ENCODE results near the gene OR7C1. TPM values are rescaled to one million over a fixed set of nuclear protein-coding genes. Genes with fewer than 3 reads are reported as not detected.

OR7C1 gene
- polyA plus RNA-seq, 1 of the 3 experiments (the other 2 are of a cell fraction): not detected

DNA sequence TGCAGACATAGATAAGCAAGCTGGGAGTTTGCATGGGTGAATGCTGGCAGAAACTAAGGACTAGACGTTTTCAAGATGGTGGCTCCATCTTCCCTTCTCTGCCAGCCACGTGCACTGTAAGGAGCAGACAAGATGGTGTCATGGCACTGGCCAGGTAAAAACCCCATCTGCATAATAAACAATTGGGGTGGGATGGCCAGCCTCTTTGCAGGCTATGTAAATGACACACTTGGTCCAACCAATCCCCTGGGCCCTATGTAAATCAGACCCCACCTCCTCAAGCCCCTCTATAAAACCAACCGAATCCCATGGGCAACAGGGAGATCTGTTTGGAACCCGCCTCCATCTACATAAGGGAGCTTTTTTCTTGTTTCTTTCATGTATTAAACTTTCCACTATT is 2.4 kb upstream of the OR7C1 start:
- Histone ChIP-seq H4K20me1 (ENCODE audit: insufficient read depth) (no peaks in the 10 kb centered on the region), H3K4me2 (no peak overlapping the region), H3K4me3 (ENCODE audit: low read depth in 2 of 2, low read length in 1 of 2) (no peak overlapping the region), H3K79me2 (ENCODE audit: insufficient read depth) (no peaks in the 10 kb centered on the region), H2AFZ (ENCODE audit: low read depth) (no peak overlapping the region), H3K9me2 (no peaks in the 10 kb centered on the region), H3K27me3 (ENCODE audit: insufficient read depth) (peaks cover 20% of the 10 kb centered on the region; the same call in 1 of the 2 replicates), H3K9me3 (no peaks in the 10 kb centered on the region), H3K4me1 (ENCODE audit: control insufficient read depth in 1 of 2, insufficient read depth in 2 of 2, low read depth in 1 of 2, low read length in 1 of 2) (no peaks in the 10 kb centered on the region), H3K9ac (no peak overlapping the region), H3F3A (replicated peaks; ENCODE audit: insufficient read depth) (no peaks in the 10 kb centered on the region), H3K36me3 (replicated peaks in 1 of 2; ENCODE audit: control insufficient read depth in 1 of 2, insufficient read depth in 2 of 2, low read length in 1 of 2) (no peaks in the 10 kb centered on the region), H3K27ac (ENCODE audit: low read depth in 2 of 2, low read length in 1 of 2) (no peak overlapping the region)
- no peak for DNase-seq
- ChIA-PET POLR2A (no interaction called here), CTCF (no interaction called here)
- TF ChIP-seq, protein P1, sequence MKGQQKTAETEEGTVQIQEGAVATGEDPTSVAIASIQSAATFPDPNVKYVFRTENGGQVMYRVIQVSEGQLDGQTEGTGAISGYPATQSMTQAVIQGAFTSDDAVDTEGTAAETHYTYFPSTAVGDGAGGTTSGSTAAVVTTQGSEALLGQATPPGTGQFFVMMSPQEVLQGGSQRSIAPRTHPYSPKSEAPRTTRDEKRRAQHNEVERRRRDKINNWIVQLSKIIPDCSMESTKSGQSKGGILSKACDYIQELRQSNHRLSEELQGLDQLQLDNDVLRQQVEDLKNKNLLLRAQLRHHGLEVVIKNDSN (IDR thresholded peaks at IDR 0.05; ENCODE audit: borderline replicate concordance, low read depth): no peak
- no peak for TF ChIP-seq FOSL2 (IDR thresholded peaks at IDR 0.05; ENCODE audit: borderline replicate concordance, low read depth)
- TF ChIP-seq, protein P2, sequence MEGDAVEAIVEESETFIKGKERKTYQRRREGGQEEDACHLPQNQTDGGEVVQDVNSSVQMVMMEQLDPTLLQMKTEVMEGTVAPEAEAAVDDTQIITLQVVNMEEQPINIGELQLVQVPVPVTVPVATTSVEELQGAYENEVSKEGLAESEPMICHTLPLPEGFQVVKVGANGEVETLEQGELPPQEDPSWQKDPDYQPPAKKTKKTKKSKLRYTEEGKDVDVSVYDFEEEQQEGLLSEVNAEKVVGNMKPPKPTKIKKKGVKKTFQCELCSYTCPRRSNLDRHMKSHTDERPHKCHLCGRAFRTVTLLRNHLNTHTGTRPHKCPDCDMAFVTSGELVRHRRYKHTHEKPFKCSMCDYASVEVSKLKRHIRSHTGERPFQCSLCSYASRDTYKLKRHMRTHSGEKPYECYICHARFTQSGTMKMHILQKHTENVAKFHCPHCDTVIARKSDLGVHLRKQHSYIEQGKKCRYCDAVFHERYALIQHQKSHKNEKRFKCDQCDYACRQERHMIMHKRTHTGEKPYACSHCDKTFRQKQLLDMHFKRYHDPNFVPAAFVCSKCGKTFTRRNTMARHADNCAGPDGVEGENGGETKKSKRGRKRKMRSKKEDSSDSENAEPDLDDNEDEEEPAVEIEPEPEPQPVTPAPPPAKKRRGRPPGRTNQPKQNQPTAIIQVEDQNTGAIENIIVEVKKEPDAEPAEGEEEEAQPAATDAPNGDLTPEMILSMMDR (IDR thresholded peaks at IDR 0.05): no peak
- TF ChIP-seq FOXJ3 (CRISPR knock-in tag; IDR thresholded peaks at IDR 0.05): no peak
- no peak for TF ChIP-seq NRF1 (IDR thresholded peaks at IDR 0.05; ENCODE audit: low read depth, low read length)
- no peak for TF ChIP-seq GATA2 (CRISPR knock-in tag; IDR thresholded peaks at IDR 0.05)
- no peak for TF ChIP-seq ELF1 (IDR thresholded peaks at IDR 0.05)
- TF ChIP-seq, protein P3, sequence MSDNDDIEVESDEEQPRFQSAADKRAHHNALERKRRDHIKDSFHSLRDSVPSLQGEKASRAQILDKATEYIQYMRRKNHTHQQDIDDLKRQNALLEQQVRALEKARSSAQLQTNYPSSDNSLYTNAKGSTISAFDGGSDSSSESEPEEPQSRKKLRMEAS (IDR thresholded peaks at IDR 0.05; ENCODE audit: low read depth): no peak
- TF ChIP-seq, protein P4, sequence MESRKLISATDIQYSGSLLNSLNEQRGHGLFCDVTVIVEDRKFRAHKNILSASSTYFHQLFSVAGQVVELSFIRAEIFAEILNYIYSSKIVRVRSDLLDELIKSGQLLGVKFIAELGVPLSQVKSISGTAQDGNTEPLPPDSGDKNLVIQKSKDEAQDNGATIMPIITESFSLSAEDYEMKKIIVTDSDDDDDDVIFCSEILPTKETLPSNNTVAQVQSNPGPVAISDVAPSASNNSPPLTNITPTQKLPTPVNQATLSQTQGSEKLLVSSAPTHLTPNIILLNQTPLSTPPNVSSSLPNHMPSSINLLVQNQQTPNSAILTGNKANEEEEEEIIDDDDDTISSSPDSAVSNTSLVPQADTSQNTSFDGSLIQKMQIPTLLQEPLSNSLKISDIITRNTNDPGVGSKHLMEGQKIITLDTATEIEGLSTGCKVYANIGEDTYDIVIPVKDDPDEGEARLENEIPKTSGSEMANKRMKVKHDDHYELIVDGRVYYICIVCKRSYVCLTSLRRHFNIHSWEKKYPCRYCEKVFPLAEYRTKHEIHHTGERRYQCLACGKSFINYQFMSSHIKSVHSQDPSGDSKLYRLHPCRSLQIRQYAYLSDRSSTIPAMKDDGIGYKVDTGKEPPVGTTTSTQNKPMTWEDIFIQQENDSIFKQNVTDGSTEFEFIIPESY (IDR thresholded peaks at IDR 0.05; ENCODE audit: borderline replicate concordance, low read depth): no peak
- no peak for TF ChIP-seq MXI1 (IDR thresholded peaks at IDR 0.05; ENCODE audit: low read depth, low read length)
- TF ChIP-seq, protein P5, sequence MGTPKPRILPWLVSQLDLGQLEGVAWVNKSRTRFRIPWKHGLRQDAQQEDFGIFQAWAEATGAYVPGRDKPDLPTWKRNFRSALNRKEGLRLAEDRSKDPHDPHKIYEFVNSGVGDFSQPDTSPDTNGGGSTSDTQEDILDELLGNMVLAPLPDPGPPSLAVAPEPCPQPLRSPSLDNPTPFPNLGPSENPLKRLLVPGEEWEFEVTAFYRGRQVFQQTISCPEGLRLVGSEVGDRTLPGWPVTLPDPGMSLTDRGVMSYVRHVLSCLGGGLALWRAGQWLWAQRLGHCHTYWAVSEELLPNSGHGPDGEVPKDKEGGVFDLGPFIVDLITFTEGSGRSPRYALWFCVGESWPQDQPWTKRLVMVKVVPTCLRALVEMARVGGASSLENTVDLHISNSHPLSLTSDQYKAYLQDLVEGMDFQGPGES (IDR thresholded peaks at IDR 0.05; ENCODE audit: low read depth, low read length): no peak
- TF ChIP-seq, protein P6, sequence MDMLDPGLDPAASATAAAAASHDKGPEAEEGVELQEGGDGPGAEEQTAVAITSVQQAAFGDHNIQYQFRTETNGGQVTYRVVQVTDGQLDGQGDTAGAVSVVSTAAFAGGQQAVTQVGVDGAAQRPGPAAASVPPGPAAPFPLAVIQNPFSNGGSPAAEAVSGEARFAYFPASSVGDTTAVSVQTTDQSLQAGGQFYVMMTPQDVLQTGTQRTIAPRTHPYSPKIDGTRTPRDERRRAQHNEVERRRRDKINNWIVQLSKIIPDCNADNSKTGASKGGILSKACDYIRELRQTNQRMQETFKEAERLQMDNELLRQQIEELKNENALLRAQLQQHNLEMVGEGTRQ (IDR thresholded peaks at IDR 0.05; ENCODE audit: borderline replicate concordance, low read depth, low read length): no peak
- TF ChIP-seq, protein P7, sequence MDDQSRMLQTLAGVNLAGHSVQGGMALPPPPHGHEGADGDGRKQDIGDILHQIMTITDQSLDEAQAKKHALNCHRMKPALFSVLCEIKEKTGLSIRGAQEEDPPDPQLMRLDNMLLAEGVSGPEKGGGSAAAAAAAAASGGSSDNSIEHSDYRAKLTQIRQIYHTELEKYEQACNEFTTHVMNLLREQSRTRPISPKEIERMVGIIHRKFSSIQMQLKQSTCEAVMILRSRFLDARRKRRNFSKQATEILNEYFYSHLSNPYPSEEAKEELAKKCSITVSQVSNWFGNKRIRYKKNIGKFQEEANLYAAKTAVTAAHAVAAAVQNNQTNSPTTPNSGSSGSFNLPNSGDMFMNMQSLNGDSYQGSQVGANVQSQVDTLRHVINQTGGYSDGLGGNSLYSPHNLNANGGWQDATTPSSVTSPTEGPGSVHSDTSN (IDR thresholded peaks at IDR 0.05): no peak
- no peak for TF ChIP-seq CHD2 (IDR thresholded peaks at IDR 0.05; ENCODE audit: low read length, partially characterized antibody)
- no peak for TF ChIP-seq YY1 (IDR thresholded peaks at IDR 0.05; ENCODE audit: low read depth)
- TF ChIP-seq, protein P8, sequence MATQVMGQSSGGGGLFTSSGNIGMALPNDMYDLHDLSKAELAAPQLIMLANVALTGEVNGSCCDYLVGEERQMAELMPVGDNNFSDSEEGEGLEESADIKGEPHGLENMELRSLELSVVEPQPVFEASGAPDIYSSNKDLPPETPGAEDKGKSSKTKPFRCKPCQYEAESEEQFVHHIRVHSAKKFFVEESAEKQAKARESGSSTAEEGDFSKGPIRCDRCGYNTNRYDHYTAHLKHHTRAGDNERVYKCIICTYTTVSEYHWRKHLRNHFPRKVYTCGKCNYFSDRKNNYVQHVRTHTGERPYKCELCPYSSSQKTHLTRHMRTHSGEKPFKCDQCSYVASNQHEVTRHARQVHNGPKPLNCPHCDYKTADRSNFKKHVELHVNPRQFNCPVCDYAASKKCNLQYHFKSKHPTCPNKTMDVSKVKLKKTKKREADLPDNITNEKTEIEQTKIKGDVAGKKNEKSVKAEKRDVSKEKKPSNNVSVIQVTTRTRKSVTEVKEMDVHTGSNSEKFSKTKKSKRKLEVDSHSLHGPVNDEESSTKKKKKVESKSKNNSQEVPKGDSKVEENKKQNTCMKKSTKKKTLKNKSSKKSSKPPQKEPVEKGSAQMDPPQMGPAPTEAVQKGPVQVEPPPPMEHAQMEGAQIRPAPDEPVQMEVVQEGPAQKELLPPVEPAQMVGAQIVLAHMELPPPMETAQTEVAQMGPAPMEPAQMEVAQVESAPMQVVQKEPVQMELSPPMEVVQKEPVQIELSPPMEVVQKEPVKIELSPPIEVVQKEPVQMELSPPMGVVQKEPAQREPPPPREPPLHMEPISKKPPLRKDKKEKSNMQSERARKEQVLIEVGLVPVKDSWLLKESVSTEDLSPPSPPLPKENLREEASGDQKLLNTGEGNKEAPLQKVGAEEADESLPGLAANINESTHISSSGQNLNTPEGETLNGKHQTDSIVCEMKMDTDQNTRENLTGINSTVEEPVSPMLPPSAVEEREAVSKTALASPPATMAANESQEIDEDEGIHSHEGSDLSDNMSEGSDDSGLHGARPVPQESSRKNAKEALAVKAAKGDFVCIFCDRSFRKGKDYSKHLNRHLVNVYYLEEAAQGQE (IDR thresholded peaks at IDR 0.05; ENCODE audit: low read depth, low read length): no peak
- no peak for TF ChIP-seq RFX5 (IDR thresholded peaks at IDR 0.05; ENCODE audit: low read length)
- TF ChIP-seq RAD21 (IDR thresholded peaks at IDR 0.05; ENCODE audit: low read length): no peak
- no peak for TF ChIP-seq POLR2AphosphoS5 (IDR thresholded peaks at IDR 0.05; ENCODE audit: low read depth, low read length)
- 3% methylated on average over 4 of the region's 4 CpGs for WGBS (ENCODE audit: low lambda C conversion rate)
